ENCODE measurements around the gene SLC12A8. TPM values are rescaled to one million over a fixed set of nuclear protein-coding genes. Genes with fewer than 3 reads are reported as not detected.

SLC12A8 gene
- total and polyA plus RNA-seq, 2 donors (not counting 1 experiment from before 2014, with no cell fraction given): 0.57 to 1.1 TPM

DNA sequence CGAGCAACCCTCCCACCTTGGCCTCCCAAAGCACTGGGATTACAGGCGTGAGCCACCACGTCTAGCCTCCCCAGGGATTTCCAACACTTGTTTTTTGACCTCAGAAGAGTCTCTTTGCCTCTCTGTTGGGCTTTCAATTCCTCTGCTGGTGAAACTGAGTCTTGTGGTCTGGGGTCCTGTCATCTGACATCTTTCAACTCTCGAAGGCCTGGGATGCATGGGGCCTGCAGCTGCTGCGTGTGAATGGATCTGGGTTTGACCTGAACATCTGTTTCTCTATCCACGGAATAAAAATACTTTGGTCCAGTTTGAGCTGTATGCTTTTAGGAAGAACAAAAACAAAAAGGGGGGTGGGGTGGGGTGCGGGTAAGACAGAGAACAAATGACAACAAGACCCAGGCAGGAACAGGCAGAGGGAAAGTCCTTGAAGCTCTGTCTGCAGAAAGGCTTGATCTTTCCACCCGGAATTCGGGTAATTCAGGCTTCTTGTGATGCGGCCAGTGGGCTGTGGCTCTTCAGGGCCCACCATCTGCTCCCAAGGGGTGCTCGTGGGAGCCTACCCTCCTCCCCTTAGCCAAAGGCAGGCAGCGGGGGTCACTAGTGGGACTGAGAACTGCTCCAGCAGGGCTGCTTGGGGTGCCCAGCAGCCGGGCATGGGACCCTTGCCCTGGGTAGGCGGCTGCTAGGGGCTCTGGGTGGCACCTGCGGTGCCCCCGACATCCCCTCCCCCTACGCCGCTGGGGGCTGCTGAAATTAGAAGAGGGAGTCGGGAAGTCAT is 71.5 kb downstream of the SLC12A8 start:
- peak overlapping the region in 4 of 5 experiments; percentile 33 to 66 (median 54) for H3K4me3 ChIP-seq (ENCODE audit: control extremely low read depth in 1 of 5, extremely low read depth in 1 of 5, insufficient read depth in 1 of 5, low read depth in 2 of 5, low read length in 4 of 5)
- WGBS (ENCODE audit: insufficient coverage): 25% methylated on average over 10 of the region's 19 CpGs
- DNase-seq: no peak
- H3K36me3 ChIP-seq (replicated peaks in 1 of 2; ENCODE audit: control extremely low read depth in 1 of 2, control insufficient read depth in 1 of 2, extremely low read depth in 1 of 2, insufficient read depth in 2 of 2, low read length in 1 of 2): no peaks in the 10 kb centered on the region
- H3K9ac ChIP-seq (ENCODE audit: low read length): peak overlapping the region; percentile 70
- no peaks in the 10 kb centered on the region for H3K9me3 Mint-ChIP-seq (ENCODE audit: insufficient read depth)
- TF ChIP-seq, protein P1, sequence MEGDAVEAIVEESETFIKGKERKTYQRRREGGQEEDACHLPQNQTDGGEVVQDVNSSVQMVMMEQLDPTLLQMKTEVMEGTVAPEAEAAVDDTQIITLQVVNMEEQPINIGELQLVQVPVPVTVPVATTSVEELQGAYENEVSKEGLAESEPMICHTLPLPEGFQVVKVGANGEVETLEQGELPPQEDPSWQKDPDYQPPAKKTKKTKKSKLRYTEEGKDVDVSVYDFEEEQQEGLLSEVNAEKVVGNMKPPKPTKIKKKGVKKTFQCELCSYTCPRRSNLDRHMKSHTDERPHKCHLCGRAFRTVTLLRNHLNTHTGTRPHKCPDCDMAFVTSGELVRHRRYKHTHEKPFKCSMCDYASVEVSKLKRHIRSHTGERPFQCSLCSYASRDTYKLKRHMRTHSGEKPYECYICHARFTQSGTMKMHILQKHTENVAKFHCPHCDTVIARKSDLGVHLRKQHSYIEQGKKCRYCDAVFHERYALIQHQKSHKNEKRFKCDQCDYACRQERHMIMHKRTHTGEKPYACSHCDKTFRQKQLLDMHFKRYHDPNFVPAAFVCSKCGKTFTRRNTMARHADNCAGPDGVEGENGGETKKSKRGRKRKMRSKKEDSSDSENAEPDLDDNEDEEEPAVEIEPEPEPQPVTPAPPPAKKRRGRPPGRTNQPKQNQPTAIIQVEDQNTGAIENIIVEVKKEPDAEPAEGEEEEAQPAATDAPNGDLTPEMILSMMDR (IDR thresholded peaks at IDR 0.05): no peak
- no peak for TF ChIP-seq EZH2 (IDR thresholded peaks at IDR 0.05; ENCODE audit: borderline replicate concordance, insufficient read depth, low read depth, low read length, poor library complexity, severe bottlenecking)
- peaks cover 26 to 76% of the 10 kb centered on the region in 2 donors for H3K4me1 ChIP-seq (ENCODE audit: control insufficient read depth in 2 of 2, insufficient read depth in 2 of 2, low read length in 2 of 2)
- intact Hi-C loops (cut with micrococcal nuclease): loop anchor here (5.0 kb wide), 2 partner anchors 214 to 236 kb away; partner anchors contain the start of gene ZNF148
- H3K9me3 ChIP-seq (ENCODE audit: control extremely low read depth in 1 of 3, control insufficient read depth in 2 of 3, insufficient read depth in 1 of 3, low read length in 2 of 3): peaks cover 0 to 4% (median 0%) of the 10 kb centered on the region in 3 donors
- H3K79me2 ChIP-seq (ENCODE audit: control insufficient read depth, insufficient read depth, low read length): no peaks in the 10 kb centered on the region
- CTCF ChIA-PET: interaction anchor here (0.6 to 1.0 kb wide), 2 partner anchors 9 to 602 kb away, joined by 3 read pairs; no protein-coding TSS in a partner anchor
- H3K27me3 ChIP-seq (replicated peaks in 1 of 4; ENCODE audit: control extremely low read depth in 1 of 4, control insufficient read depth in 3 of 4, insufficient read depth in 4 of 4, low read length in 3 of 4): no peaks in the 10 kb centered on the region
- peak overlapping the region; percentile 91 for H3K4me2 ChIP-seq (replicated peaks; ENCODE audit: low read depth, low read length, poor library complexity, severe bottlenecking)
- ATAC-seq (ENCODE audit: low read depth): no peak
- peak overlapping the region; percentile 34 to 57 for H3K27ac ChIP-seq (ENCODE audit: low read length in 2 of 2)
- H2AFZ ChIP-seq (ENCODE audit: insufficient read depth, low read depth, low read length, poor library complexity, severe bottlenecking): peak overlapping the region; percentile 91
- H3K4me3 Mint-ChIP-seq: peak overlapping the region; percentile 85
- no peaks in the 10 kb centered on the region for H4K20me1 ChIP-seq (ENCODE audit: control insufficient read depth, insufficient read depth, low read length, poor library complexity, severe bottlenecking)
- peak overlapping the region; percentile 90 for H3K27ac Mint-ChIP-seq
- no peaks in the 10 kb centered on the region for H3K27me3 Mint-ChIP-seq
- peaks cover 50% of the 10 kb centered on the region for H3K4me1 Mint-ChIP-seq
- POLR2A ChIA-PET: no interaction called here

All from B cell (primary cell).